Loucy (cell line): Measurements from ENCODE around the gene CDKN1A.

Experiments used
- H2AFZ ChIP-seq: fragments of 200-600 bp; sonication (generic); 2 replicates; pipeline ENCODE4 v1.6.0; 2016; ENCODE audit warnings: antibody characterized with exemption, mild to moderate bottlenecking, low read length, moderate library complexity
- H3F3A ChIP-seq: fragments of 200-600 bp; 2 replicates; pipeline ENCODE4 v1.6.0; 2016; ENCODE audit warnings: antibody characterized with exemption, low read depth, mild to moderate bottlenecking
- H3K27me3 ChIP-seq: fragments of 200-600 bp; sonication (generic); 2 replicates; pipeline ENCODE4 v1.6.1; 2014; ENCODE audit warnings: low read length, mild to moderate bottlenecking; ENCODE audit not compliant: insufficient read depth, poor library complexity, severe bottlenecking
- H3K36me3 ChIP-seq: fragments of 200-600 bp; sonication (generic); 2 replicates; pipeline ENCODE4 v1.6.1; 2016; ENCODE audit warnings: low read length; ENCODE audit not compliant: insufficient read depth
- H3K4me1 ChIP-seq: fragments of 200-600 bp; sonication (generic); 2 replicates; pipeline ENCODE4 v1.5.1; 2014; ENCODE audit warnings: low read length, mild to moderate bottlenecking; ENCODE audit not compliant: insufficient read depth, poor library complexity, severe bottlenecking
- H3K4me2 ChIP-seq: fragments of 200-600 bp; sonication (generic); 2 replicates; pipeline ENCODE4 v1.6.0; 2014; ENCODE audit warnings: antibody characterized with exemption, low read length, low read depth, mild to moderate bottlenecking; ENCODE audit not compliant: poor library complexity, severe bottlenecking
- H3K4me3 ChIP-seq: fragments of 200-600 bp; sonication (generic); 2 replicates; pipeline ENCODE4 v1.5.1; 2014; ENCODE audit warnings: low read length, mild to moderate bottlenecking, mixed read lengths; ENCODE audit not compliant: poor library complexity, severe bottlenecking
- H3K79me2 ChIP-seq: fragments of 200-600 bp; sonication (generic); 2 replicates; pipeline ENCODE4 v1.6.1; 2014; ENCODE audit warnings: low read length; ENCODE audit not compliant: insufficient read depth
- H3K9ac ChIP-seq: fragments of 200-600 bp; sonication (generic); 2 replicates; pipeline ENCODE4 v1.6.0; 2014; ENCODE audit warnings: mild to moderate bottlenecking, low read depth, low read length, moderate library complexity; ENCODE audit not compliant: poor library complexity, severe bottlenecking
- H3K9me2 ChIP-seq: fragments of 200-600 bp; sonication (generic); replicated peaks from 2 replicates; pipeline ENCODE4 v1.6.1; 2016; ENCODE audit warnings: low read depth, low read length, mixed read lengths
- H3K9me3 ChIP-seq: fragments of 200-600 bp; sonication (generic); 2 replicates; pipeline ENCODE4 v1.6.1; 2014; ENCODE audit warnings: mild to moderate bottlenecking, antibody characterized with exemption, low read length, low read depth; ENCODE audit not compliant: insufficient read depth
- H4K20me1 ChIP-seq: fragments of 200-600 bp; sonication (generic); 2 replicates; pipeline ENCODE4 v1.6.0; 2014; ENCODE audit warnings: antibody characterized with exemption, low read length, mild to moderate bottlenecking; ENCODE audit not compliant: insufficient read depth, poor library complexity, severe bottlenecking
- CTCF ChIP-seq: fragments of 200-600 bp; sonication (generic); conservative IDR thresholded peaks from 2 replicates; pipeline ENCODE4 v1.5.1; 2014; ENCODE audit warnings: mild to moderate bottlenecking, antibody characterized with exemption, low read length
- EZH2phosphoT487 ChIP-seq: fragments of 200-600 bp; IDR thresholded peaks from 2 replicates; pipeline ENCODE4 v1.6.1; 2018; ENCODE audit warnings: antibody characterized with exemption, mild to moderate bottlenecking, moderate library complexity, borderline replicate concordance

CDKN1A gene

GRCh38 chr6:36727505-36728021 is 49.0 kb downstream of the CDKN1A start:
- Histone ChIP-seq H3K79me2 (no peaks in the 10 kb centered on the region), H3F3A (no peaks in the 10 kb centered on the region), H3K4me3 (no peak overlapping the region), H3K4me1 (no peaks in the 10 kb centered on the region), H3K27me3 (no peaks in the 10 kb centered on the region), H3K4me2 (no peak overlapping the region), H3K9me3 (no peaks in the 10 kb centered on the region), H3K9me2 (no peaks in the 10 kb centered on the region), H2AFZ (no peak overlapping the region), H3K36me3 (peaks cover 6% of the 10 kb centered on the region; the same call in 1 of the 2 replicates), H3K9ac (no peak overlapping the region), H4K20me1 (no peaks in the 10 kb centered on the region)
- no peak for TF ChIP-seq EZH2phosphoT487
- TF ChIP-seq CTCF = no peak

DNA sequence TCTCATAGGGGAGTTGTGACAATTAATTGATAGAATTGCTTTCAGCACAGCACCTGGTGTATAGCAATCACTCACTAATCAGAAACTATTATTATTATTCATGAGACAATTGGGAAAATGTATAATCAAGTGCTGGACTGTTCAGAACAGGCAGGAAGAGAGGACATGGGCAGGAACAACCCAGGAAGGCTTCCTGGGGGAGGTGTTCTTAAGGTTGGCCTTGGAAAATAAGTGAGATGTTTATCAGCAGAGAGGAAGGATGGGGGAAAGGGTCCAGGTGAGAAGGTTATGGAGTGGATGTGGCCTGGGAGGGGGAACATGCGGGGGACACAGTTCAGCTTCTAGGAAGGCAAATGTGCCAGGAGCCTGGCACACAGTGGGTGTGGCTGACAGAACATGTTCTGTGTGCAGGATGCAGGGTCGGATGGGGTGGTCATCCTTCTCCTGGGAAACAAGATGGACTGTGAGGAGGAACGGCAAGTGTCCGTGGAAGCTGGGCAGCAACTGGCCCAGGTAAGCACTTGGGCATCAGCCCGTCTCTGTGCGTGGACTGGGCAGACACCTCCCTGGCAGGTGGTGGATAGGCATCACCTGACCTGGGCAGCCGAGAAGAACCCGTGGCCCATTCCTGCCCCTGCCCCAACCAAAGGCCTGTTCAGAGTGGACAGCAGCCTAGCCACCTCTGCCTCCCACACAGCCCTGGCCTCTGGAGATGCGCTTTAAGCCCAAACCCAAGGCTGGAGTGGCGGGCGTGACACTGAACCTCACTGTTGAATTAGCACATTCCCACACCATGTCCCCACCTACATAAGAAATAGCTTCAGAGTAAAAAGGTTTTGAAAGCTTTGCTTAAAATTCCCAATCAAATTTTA is 50.0 kb downstream of the CDKN1A start:
- H3K9me2 ChIP-seq = no peaks in the 10 kb centered on the region
- peaks cover 6% of the 10 kb centered on the region; the same call in 1 of the 2 replicates for H3K36me3 ChIP-seq
- H3K4me2 ChIP-seq = no peak overlapping the region
- no peaks in the 10 kb centered on the region for H3F3A ChIP-seq
- no peaks in the 10 kb centered on the region for H4K20me1 ChIP-seq
- TF ChIP-seq EZH2phosphoT487 = no peak
- no peak for TF ChIP-seq CTCF
- no peak overlapping the region for H2AFZ ChIP-seq
- H3K9me3 ChIP-seq = no peaks in the 10 kb centered on the region
- H3K9ac ChIP-seq = no peak overlapping the region
- H3K79me2 ChIP-seq = no peaks in the 10 kb centered on the region
- H3K4me3 ChIP-seq = no peak overlapping the region
- no peaks in the 10 kb centered on the region for H3K4me1 ChIP-seq
- no peaks in the 10 kb centered on the region for H3K27me3 ChIP-seq

GRCh38 chr6:36729161-36729524 is 50.6 kb downstream of the CDKN1A start:
- Histone ChIP-seq H2AFZ (no peak overlapping the region), H3K4me1 (no peaks in the 10 kb centered on the region), H3F3A (no peaks in the 10 kb centered on the region), H3K9me2 (no peaks in the 10 kb centered on the region), H3K36me3 (peaks cover 6% of the 10 kb centered on the region; the same call in 1 of the 2 replicates), H4K20me1 (no peaks in the 10 kb centered on the region), H3K4me3 (no peak overlapping the region), H3K9me3 (no peaks in the 10 kb centered on the region), H3K27me3 (no peaks in the 10 kb centered on the region), H3K9ac (no peak overlapping the region), H3K4me2 (no peak overlapping the region), H3K79me2 (no peaks in the 10 kb centered on the region)
- TF ChIP-seq EZH2phosphoT487 (no peak), CTCF (no peak)
